KMS-11 (cell line): ENCODE measurements around the gene KLC1.

ENCODE experiments used
- H2AFZ ChIP-seq: fragments of 200-600 bp; sonication (generic); 2 replicates; pipeline ENCODE4 v1.6.1; 2016; ENCODE audit warnings: antibody characterized with exemption, mixed run types, low read depth
- H3K27ac ChIP-seq: fragments of 200-600 bp; sonication (generic); 2 replicates; pipeline ENCODE4 v1.6.1; 2016; ENCODE audit warnings: mild to moderate bottlenecking, mixed run types
- H3K27me3 ChIP-seq: fragments of 200-600 bp; sonication (generic); 2 replicates; pipeline ENCODE4 v1.6.1; 2017; ENCODE audit warnings: mild to moderate bottlenecking, low read depth, mixed run types, moderate library complexity; ENCODE audit not compliant: insufficient read depth
- H3K36me3 ChIP-seq: fragments of 200-600 bp; sonication (generic); 2 replicates; pipeline ENCODE4 v1.6.1; 2017; ENCODE audit warnings: mild to moderate bottlenecking, mixed run types; ENCODE audit not compliant: insufficient read depth
- H3K4me1 ChIP-seq: fragments of 200-600 bp; sonication (generic); 2 replicates; pipeline ENCODE4 v1.6.1; 2016; ENCODE audit warnings: mild to moderate bottlenecking, low read depth, mixed run types; ENCODE audit not compliant: poor library complexity, severe bottlenecking
- H3K4me2 ChIP-seq: fragments of 200-600 bp; sonication (generic); 2 replicates; pipeline ENCODE4 v1.7.0; 2016; ENCODE audit warnings: mild to moderate bottlenecking, mixed run types
- H3K4me3 ChIP-seq: fragments of 200-600 bp; sonication (generic); IDR thresholded peaks from 2 replicates; pipeline ENCODE4 v1.6.1; 2017; ENCODE audit warnings: low read depth, low read length, mixed read lengths; ENCODE audit not compliant: insufficient read depth
- H3K79me2 ChIP-seq: fragments of 200-600 bp; sonication (generic); 2 replicates; pipeline ENCODE4 v1.6.1; 2016; ENCODE audit warnings: low read depth, mixed run types; ENCODE audit not compliant: insufficient read depth
- H3K9ac ChIP-seq: fragments of 200-600 bp; sonication (generic); 2 replicates; pipeline ENCODE4 v1.6.1; 2016; ENCODE audit warnings: mild to moderate bottlenecking, mixed run types
- H4K20me1 ChIP-seq: fragments of 200-600 bp; sonication (generic); 2 replicates; pipeline ENCODE4 v1.6.1; 2016; ENCODE audit warnings: mild to moderate bottlenecking, mixed run types; ENCODE audit not compliant: insufficient read depth
- TF ChIP-seq, protein P1 (sequence below): fragments of 200-600 bp; sonication (generic); conservative IDR thresholded peaks from 2 replicates; pipeline ENCODE4 v1.6.1; 2017; ENCODE audit warnings: low read depth, mild to moderate bottlenecking, antibody characterized with exemption, low read length, moderate library complexity, mixed read lengths

The KLC1 gene

DNA sequence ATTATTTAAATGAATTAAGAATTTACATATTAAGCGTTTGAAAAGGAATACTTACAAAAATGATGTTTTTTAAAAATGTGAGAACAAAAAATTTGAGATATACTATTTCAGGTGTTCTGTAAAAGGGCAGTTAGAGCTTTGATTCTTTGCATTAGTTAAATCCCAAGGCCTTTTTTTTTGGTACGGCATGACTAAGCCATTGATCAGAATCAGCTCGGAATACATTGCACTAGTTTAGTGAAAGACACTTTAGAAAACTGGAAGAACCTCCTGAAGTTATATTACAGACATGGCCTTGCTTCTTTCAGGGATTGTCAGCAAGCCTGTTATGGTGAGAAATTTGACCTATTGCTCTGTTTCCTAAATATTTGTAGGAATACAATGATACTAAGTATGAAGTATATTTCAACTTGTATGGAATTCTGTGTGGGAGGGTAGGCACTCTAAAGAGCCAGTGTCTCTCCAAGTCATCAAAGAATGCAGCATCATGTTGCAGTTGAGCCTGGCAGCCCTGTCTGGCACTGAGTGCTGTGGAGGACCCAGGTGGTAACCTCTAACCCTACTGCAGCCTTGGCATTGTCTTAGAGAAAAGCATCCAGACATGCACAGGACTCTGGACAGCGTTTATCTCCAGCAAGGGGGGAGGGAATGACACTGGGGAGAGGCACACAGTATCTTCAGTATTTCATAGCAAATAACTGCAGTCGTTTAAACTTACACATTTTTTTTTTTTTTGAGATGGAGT, 1.5 kb downstream of the KLC1 start:
- Histone ChIP-seq H2AFZ (no peak overlapping the region), H3K79me2 (peaks cover 51% of the 10 kb centered on the region), H3K4me1 (peaks cover 28% of the 10 kb centered on the region), H3K36me3 (no peaks in the 10 kb centered on the region), H3K9ac (peak overlapping the region; percentile 92; the same call in 1 of the 2 replicates), H3K27me3 (no peaks in the 10 kb centered on the region), H4K20me1 (0 out of 2 replicates have a peak, but pooled peaks cover 12% of the 10 kb centered on the region), H3K27ac (no peak overlapping the region), H3K4me2 (peak overlapping the region; percentile 93), H3K4me3 (no peak overlapping the region)
- TF ChIP-seq, protein P1, sequence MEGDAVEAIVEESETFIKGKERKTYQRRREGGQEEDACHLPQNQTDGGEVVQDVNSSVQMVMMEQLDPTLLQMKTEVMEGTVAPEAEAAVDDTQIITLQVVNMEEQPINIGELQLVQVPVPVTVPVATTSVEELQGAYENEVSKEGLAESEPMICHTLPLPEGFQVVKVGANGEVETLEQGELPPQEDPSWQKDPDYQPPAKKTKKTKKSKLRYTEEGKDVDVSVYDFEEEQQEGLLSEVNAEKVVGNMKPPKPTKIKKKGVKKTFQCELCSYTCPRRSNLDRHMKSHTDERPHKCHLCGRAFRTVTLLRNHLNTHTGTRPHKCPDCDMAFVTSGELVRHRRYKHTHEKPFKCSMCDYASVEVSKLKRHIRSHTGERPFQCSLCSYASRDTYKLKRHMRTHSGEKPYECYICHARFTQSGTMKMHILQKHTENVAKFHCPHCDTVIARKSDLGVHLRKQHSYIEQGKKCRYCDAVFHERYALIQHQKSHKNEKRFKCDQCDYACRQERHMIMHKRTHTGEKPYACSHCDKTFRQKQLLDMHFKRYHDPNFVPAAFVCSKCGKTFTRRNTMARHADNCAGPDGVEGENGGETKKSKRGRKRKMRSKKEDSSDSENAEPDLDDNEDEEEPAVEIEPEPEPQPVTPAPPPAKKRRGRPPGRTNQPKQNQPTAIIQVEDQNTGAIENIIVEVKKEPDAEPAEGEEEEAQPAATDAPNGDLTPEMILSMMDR: no peak

DNA sequence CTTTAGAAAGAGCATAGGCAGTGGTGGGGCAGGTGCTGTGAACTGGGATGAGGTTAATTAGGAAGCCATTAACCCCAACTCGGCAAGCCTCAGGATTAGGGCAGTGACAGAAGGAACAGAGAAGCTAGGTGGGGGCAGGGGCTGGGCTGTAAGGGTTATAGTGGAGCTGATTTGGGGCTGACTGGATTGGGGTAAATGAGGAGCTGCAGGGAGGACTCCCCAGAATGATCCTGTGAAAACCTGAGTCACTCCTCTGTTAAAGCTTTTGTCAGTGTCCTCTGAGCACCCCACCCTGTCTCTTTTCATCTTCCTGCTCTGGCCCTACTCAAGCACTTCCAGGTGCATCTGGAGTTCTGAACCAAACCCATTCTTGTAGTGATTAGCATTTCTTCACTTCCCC, 4.4 kb downstream of the KLC1 start:
- no peak overlapping the region for H3K4me3 ChIP-seq
- H3K36me3 ChIP-seq: no peaks in the 10 kb centered on the region
- H2AFZ ChIP-seq: no peak overlapping the region
- 0 out of 2 replicates have a peak, but pooled peaks cover 12% of the 10 kb centered on the region for H4K20me1 ChIP-seq
- TF ChIP-seq, protein P1: no peak
- no peaks in the 10 kb centered on the region for H3K27me3 ChIP-seq
- no peak overlapping the region for H3K9ac ChIP-seq
- H3K4me2 ChIP-seq: no peak overlapping the region
- H3K79me2 ChIP-seq: peaks cover 79% of the 10 kb centered on the region
- no peak overlapping the region for H3K27ac ChIP-seq
- H3K4me1 ChIP-seq: peaks cover 20% of the 10 kb centered on the region

- no peak overlapping the region for H3K4me2 ChIP-seq
- no peaks in the 10 kb centered on the region for H3K27me3 ChIP-seq
- TF ChIP-seq, protein P1: no peak
- H4K20me1 ChIP-seq: 0 out of 2 replicates have a peak, but pooled peaks cover 12% of the 10 kb centered on the region
- H3K4me1 ChIP-seq: peaks cover 20% of the 10 kb centered on the region
- no peak overlapping the region for H3K4me3 ChIP-seq
- no peak overlapping the region for H2AFZ ChIP-seq
- H3K79me2 ChIP-seq: peaks cover 87% of the 10 kb centered on the region
- H3K27ac ChIP-seq: no peak overlapping the region
- no peaks in the 10 kb centered on the region for H3K36me3 ChIP-seq
- H3K9ac ChIP-seq: no peak overlapping the region
Measured at GRCh38 chr14:103634156-103634555, 5.1 kb downstream of the KLC1 start.

GRCh38 chr14:103638594-103638993, 9.6 kb downstream of the KLC1 start:
- H2AFZ ChIP-seq: no peak overlapping the region
- H3K79me2 ChIP-seq: peaks cover 88% of the 10 kb centered on the region
- H4K20me1 ChIP-seq: no peaks in the 10 kb centered on the region
- H3K9ac ChIP-seq: no peak overlapping the region
- peaks cover 13% of the 10 kb centered on the region for H3K4me1 ChIP-seq
- no peaks in the 10 kb centered on the region for H3K27me3 ChIP-seq
- no peaks in the 10 kb centered on the region for H3K36me3 ChIP-seq
- no peak overlapping the region for H3K4me3 ChIP-seq
- no peak overlapping the region for H3K4me2 ChIP-seq
- H3K27ac ChIP-seq: no peak overlapping the region
- TF ChIP-seq, protein P1: no peak
